H1 (cell line): ENCODE measurements around the gene KAT8. TPM values are rescaled to one million over a fixed set of nuclear protein-coding genes. Genes with fewer than 3 reads are reported as not detected.
A peak's percentile ranks its signal among the peaks of the same experiment; 100 is the strongest.

Source experiments
- CTCF ChIA-PET: fragments of 300-600 bp; sonication (Branson Sonifier 250); formaldehyde crosslinking; loops from one replicate; lab custom pipeline; 2021; ENCODE audit not compliant: partially characterized antibody; lab: Charles Lee
- POLR2A ChIA-PET: fragments of 300-600 bp; sonication (Branson Sonifier 250); formaldehyde crosslinking; loops from one replicate; lab custom pipeline; 2021; ENCODE audit warnings: inconsistent platforms; ENCODE audit not compliant: partially characterized antibody; lab: Charles Lee
- DNase-seq, 2 experiments: peaks; one replicate each; pipeline versions ENCODE4 v3.0.0 to v3.0.0-alpha.2; 2010 to 2022; ENCODE audit warnings: low spot score in 2 of 2, low read depth in 1 of 2, mixed read lengths in 1 of 2
- FAIRE-seq: peaks from 2 replicates; lab custom pipeline; 2011; peaks lifted over from hg19 to GRCh38; lab: Jason Lieb, UNC
- H2AFZ ChIP-seq: 2 replicates; pipeline ENCODE4 v1.8.1; 2012; ENCODE audit warnings: low read length, inconsistent platforms
- H2AK5ac ChIP-seq: 2 replicates; pipeline ENCODE4 v1.6.1; 2013; ENCODE audit warnings: low read depth, low read length
- H2BK120ac ChIP-seq: replicated peaks from 2 replicates; pipeline ENCODE3; 2013; ENCODE audit warnings: low read depth, low read length, inconsistent platforms
- H2BK12ac ChIP-seq: 2 replicates; pipeline ENCODE4 v1.6.1; 2013; ENCODE audit warnings: low read depth, low read length
- H2BK15ac ChIP-seq: 2 replicates; pipeline ENCODE4 v1.6.1; 2013; ENCODE audit warnings: low read length
- H2BK20ac ChIP-seq: 2 replicates; pipeline ENCODE4 v1.6.1; 2013; ENCODE audit warnings: low read length
- H2BK5ac ChIP-seq: 2 replicates; pipeline ENCODE4 v1.6.1; 2013; ENCODE audit warnings: low read depth, low read length
- H3K14ac ChIP-seq: 2 replicates; pipeline ENCODE4 v1.6.1; 2013; ENCODE audit warnings: inconsistent platforms; ENCODE audit not compliant: insufficient read length
- H3K18ac ChIP-seq: 2 replicates; pipeline ENCODE4 v1.6.1; 2013; ENCODE audit warnings: low read length; ENCODE audit errors: extremely low read depth
- H3K23ac ChIP-seq: 2 replicates; pipeline ENCODE4 v1.6.1; 2013; ENCODE audit warnings: inconsistent platforms; ENCODE audit not compliant: insufficient read length
- H3K23me2 ChIP-seq: 2 replicates; pipeline ENCODE4 v1.6.1; 2013; ENCODE audit warnings: low read depth, low read length
- H3K27ac ChIP-seq: 2 replicates; pipeline ENCODE4 v1.6.1; 2011; ENCODE audit warnings: low read depth, low read length, inconsistent platforms
- H3K27me3 ChIP-seq, 4 experiments: replicated peaks in 1 of 4; 1 replicate in 1 of 4; 2 replicates in 3 of 4; pipeline versions ENCODE4 v1.6.1 to v1.8.1; 2011 to 2013; ENCODE audit warnings: low read length in 3 of 4, mild to moderate bottlenecking in 3 of 4, inconsistent platforms in 2 of 4, mixed read lengths in 2 of 4, moderate library complexity in 1 of 4; ENCODE audit not compliant: control insufficient read depth in 3 of 4, insufficient read depth in 3 of 4; ENCODE audit errors: extremely low read depth in 1 of 4
- H3K36me3 ChIP-seq, 4 experiments: 2 replicates each; pipeline versions ENCODE4 v1.6.1 to v1.8.1; 2011 to 2013; ENCODE audit warnings: mild to moderate bottlenecking in 4 of 4, low read length in 3 of 4, moderate library complexity in 2 of 4, control low read depth in 1 of 4, inconsistent platforms in 1 of 4; ENCODE audit not compliant: insufficient read depth in 4 of 4, control insufficient read depth in 2 of 4
- H3K4ac ChIP-seq: replicated peaks from 2 replicates; pipeline ENCODE3; 2013; ENCODE audit warnings: low read length, low read depth, mixed read lengths, inconsistent platforms; ENCODE audit not compliant: insufficient read length
- H3K4me1 ChIP-seq, 4 experiments: replicated peaks in 1 of 4; 1 replicate in 1 of 4; 2 replicates in 3 of 4; pipeline versions ENCODE4 v1.6.1 to v1.8.1; 2011 to 2013; ENCODE audit warnings: low read length in 3 of 4, inconsistent platforms in 2 of 4, mixed read lengths in 1 of 4; ENCODE audit not compliant: insufficient read depth in 4 of 4, control insufficient read depth in 3 of 4
- H3K4me2 ChIP-seq, 2 experiments: 2 replicates each; pipeline versions ENCODE4 v1.6.1 to v1.8.1; 2011 to 2013; ENCODE audit warnings: low read depth in 2 of 2, low read length in 2 of 2, control low read depth in 1 of 2, inconsistent platforms in 1 of 2, mild to moderate bottlenecking in 1 of 2; ENCODE audit not compliant: insufficient read depth in 1 of 2
- H3K4me3 ChIP-seq, 4 experiments: fragments of 200-600, 300-600 bp in 1 of 4; sonication (generic), shearing (Covaris generic), sonication (Bioruptor Twin) in 1 of 4; 2 replicates each; pipeline versions ENCODE4 v1.5.1 to v1.8.1; 2011 to 2016; ENCODE audit warnings: low read length in 4 of 4, low read depth in 3 of 4, control low read depth in 2 of 4, inconsistent platforms in 2 of 4, mild to moderate bottlenecking in 2 of 4, mixed read lengths in 1 of 4, moderate library complexity in 1 of 4; ENCODE audit not compliant: insufficient read depth in 2 of 4; ENCODE audit errors: extremely low read depth in 1 of 4
- H3K56ac ChIP-seq: replicated peaks from 2 replicates; pipeline ENCODE3; 2013; ENCODE audit warnings: low read depth, mild to moderate bottlenecking, mixed read lengths, low read length, inconsistent platforms; ENCODE audit not compliant: insufficient read length
- H3K79me1 ChIP-seq: 2 replicates; pipeline ENCODE4 v1.6.1; 2013; ENCODE audit warnings: low read depth, low read length, control low read depth
- H3K79me2 ChIP-seq, 2 experiments: 2 replicates each; pipeline versions ENCODE4 v1.6.1 to v1.8.1; 2012 to 2013; ENCODE audit warnings: low read length in 2 of 2, mild to moderate bottlenecking in 2 of 2, inconsistent platforms in 1 of 2; ENCODE audit not compliant: insufficient read depth in 2 of 2, control insufficient read depth in 1 of 2
- H3K9ac ChIP-seq, 4 experiments: replicated peaks in 1 of 4; 1 replicate in 1 of 4; 2 replicates in 3 of 4; pipeline versions ENCODE4 v1.6.1 to v1.8.1; 2011 to 2013; ENCODE audit warnings: low read depth in 3 of 4, low read length in 3 of 4, control low read depth in 2 of 4, mild to moderate bottlenecking in 2 of 4, moderate library complexity in 2 of 4, inconsistent platforms in 1 of 4; ENCODE audit errors: extremely low read depth in 1 of 4
- H3K9me3 ChIP-seq, 2 experiments: 2 replicates each; pipeline versions ENCODE4 v1.6.1 to v1.8.1; 2012 to 2013; ENCODE audit warnings: mild to moderate bottlenecking in 2 of 2, moderate library complexity in 2 of 2, control low read depth in 1 of 2, inconsistent platforms in 1 of 2, low read depth in 1 of 2, low read length in 1 of 2, mixed read lengths in 1 of 2; ENCODE audit not compliant: insufficient read depth in 2 of 2
- H4K20me1 ChIP-seq, 2 experiments: replicated peaks in 1 of 2; 2 replicates each; pipeline versions ENCODE3 to v1.8.1; 2011 to 2013; ENCODE audit warnings: inconsistent platforms in 2 of 2, low read length in 2 of 2, mild to moderate bottlenecking in 1 of 2; ENCODE audit not compliant: insufficient read depth in 2 of 2, control insufficient read depth in 1 of 2
- H4K5ac ChIP-seq: 2 replicates; pipeline ENCODE4 v1.6.1; 2013; ENCODE audit warnings: low read length, low read depth, mixed read lengths, inconsistent platforms; ENCODE audit not compliant: insufficient read length
- H4K8ac ChIP-seq: 2 replicates; pipeline ENCODE4 v1.8.0; 2013; ENCODE audit warnings: mild to moderate bottlenecking, moderate library complexity, low read length, inconsistent platforms; ENCODE audit not compliant: insufficient read depth; ENCODE audit errors: extremely low read depth
- H4K91ac ChIP-seq: replicated peaks from 2 replicates; pipeline ENCODE3; 2013; ENCODE audit warnings: low read length, mixed read lengths, inconsistent platforms; ENCODE audit not compliant: insufficient read length
- BACH1 ChIP-seq: IDR thresholded peaks from 2 replicates; pipeline ENCODE4 v1.6.1; 2012; ENCODE audit warnings: low read length, improper control_type of control experiment
- CHD2 ChIP-seq: IDR thresholded peaks from 2 replicates; pipeline ENCODE4 v1.6.1; 2012; ENCODE audit warnings: low read length, improper control_type of control experiment
- HDAC2 ChIP-seq, 2 experiments: fragments of 300-600 bp in 1 of 2; sonication (generic) in 1 of 2; IDR thresholded peaks; 2 replicates each; pipeline ENCODE4 v1.6.1; 2011 to 2012; ENCODE audit warnings: low read depth in 2 of 2, low read length in 2 of 2, mild to moderate bottlenecking in 2 of 2, moderate library complexity in 2 of 2, borderline replicate concordance in 1 of 2, inconsistent platforms in 1 of 2
- HDAC6 ChIP-seq: IDR thresholded peaks from one replicate; pipeline ENCODE4 v1.7.1; 2012; ENCODE audit warnings: low read depth, mild to moderate bottlenecking, inconsistent platforms, low read length, moderate library complexity
- KDM1A ChIP-seq: fragments of 200-600, 300-600 bp; sonication (generic); IDR thresholded peaks from 2 replicates; pipeline ENCODE4 v1.7.1; 2016; ENCODE audit warnings: mild to moderate bottlenecking, low read length, borderline replicate concordance
- KDM4A ChIP-seq: IDR thresholded peaks from one replicate; pipeline ENCODE4 v1.7.1; 2012; ENCODE audit warnings: low read depth, mild to moderate bottlenecking, moderate library complexity, low read length, inconsistent platforms; ENCODE audit not compliant: severe bottlenecking
- PHF8 ChIP-seq: fragments of 200-600 bp; sonication (generic); conservative IDR thresholded peaks from 2 replicates; pipeline ENCODE4 v1.7.1; 2012; ENCODE audit warnings: low read depth, mild to moderate bottlenecking, inconsistent platforms, low read length, moderate library complexity
- RBBP5 ChIP-seq: IDR thresholded peaks from 2 replicates; pipeline ENCODE4 v1.7.1; 2012; ENCODE audit warnings: low read depth, mild to moderate bottlenecking, inconsistent platforms, low read length, moderate library complexity, borderline replicate concordance
- SIN3A ChIP-seq, 2 experiments: IDR thresholded peaks in 1 of 2; conservative IDR thresholded peaks in 1 of 2; 2 replicates each; pipeline ENCODE4 v1.6.1; 2011 to 2012; ENCODE audit warnings: low read length in 2 of 2, improper control_type of control experiment in 1 of 2, low read depth in 1 of 2, mild to moderate bottlenecking in 1 of 2
- WGBS, 2 experiments: shearing (Covaris generic) in 1 of 2; methylation state at CpG; one replicate each; pipeline versions ENCODE4 v1.1.6 to v1.1.7; 2013 to 2015; ENCODE audit warnings: low lambda C conversion rate in 2 of 2, mixed read lengths in 2 of 2, inconsistent platforms in 1 of 2, low coverage in 1 of 2, missing lambda C conversion rate in 1 of 2; ENCODE audit not compliant: insufficient replicate concordance in 2 of 2, insufficient coverage in 1 of 2, insufficient read length in 1 of 2; ENCODE audit errors: extremely low coverage in 1 of 2, missing lambda C conversion rate in 1 of 2; 5-methylcytosine and 5-hydroxymethylcytosine counted together
- polyA plus RNA-seq, 7 experiments: library from polyadenylated mRNA; depleted of rRNA in 3 of 7; stranded (reverse) in 5 of 7; unstranded in 2 of 7; fragments of >200 nt in 5 of 7; fragments of 200-250 nt in 2 of 7; gene quantifications; 1 replicate in 5 of 7; 2 replicates in 1 of 7; 4 replicates in 1 of 7; pipeline versions ENCODE4 v1.2.1 to v1.2.3, GENCODE V29; 2011 to 2013; ENCODE audit warnings: missing spikeins in 2 of 7, mixed read lengths in 2 of 7
- total RNA-seq: library from RNA; stranded (reverse); fragmentation: NEBNext Ultra II Directional; extraction: Animal tissue kit (Norgen Biotek cat#: 25700); gene quantifications from 2 replicates; pipeline ENCODE4 v1.2.1, GENCODE V29; 2021
- TF ChIP-seq, protein P1 (sequence below): IDR thresholded peaks from 2 replicates; pipeline ENCODE4 v1.6.1; 2011; ENCODE audit warnings: low read length, improper control_type of control experiment

Gene KAT8
- total and polyA plus RNA-seq, 2 of the 8 experiments (the other 6 are each of a cell fraction or from before 2014, with no cell fraction given), result 52.6 to 61.6 TPM

DNA sequence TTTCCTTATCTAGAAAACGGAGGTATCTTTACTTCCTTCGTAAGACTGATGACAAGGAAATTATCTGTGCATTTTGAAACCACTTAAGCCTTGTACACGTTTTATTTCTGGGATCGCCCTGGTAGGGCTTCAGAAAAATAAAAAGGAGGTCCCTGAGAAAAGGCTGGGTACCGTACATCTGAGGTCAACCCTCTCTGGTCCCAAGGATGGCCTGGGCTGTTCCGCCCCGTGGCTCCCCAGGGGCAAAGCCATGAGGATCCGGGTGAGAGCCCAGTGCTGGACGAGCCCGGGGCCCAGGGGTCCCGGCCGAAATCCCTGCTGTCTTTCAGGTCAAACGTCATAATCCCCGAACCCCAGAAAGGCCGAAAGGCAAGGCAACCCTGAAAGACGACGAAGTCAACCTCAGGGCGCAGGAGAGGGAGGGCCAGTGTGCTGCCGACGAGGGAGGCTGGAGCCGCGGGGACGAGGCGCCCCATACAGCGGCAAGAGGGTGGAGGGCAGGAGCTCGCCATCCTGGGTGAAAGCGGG is 61.8 kb downstream of the KAT8 start:
- FAIRE-seq, result no peak
- Histone ChIP-seq H2BK12ac (peak overlapping the region; percentile 90; the same call in 1 of the 2 replicates), H2BK5ac (peak overlapping the region; percentile 100), H4K8ac (peak overlapping the region; percentile 96; the same call in 1 of the 2 replicates), H3K18ac (peak overlapping the region; percentile 89), H3K23me2 (peaks cover 14% of the 10 kb centered on the region; the same call in 1 of the 2 replicates), H4K91ac (peak overlapping the region; percentile 83), H4K5ac (peak overlapping the region; percentile 79), H2BK120ac (peak overlapping the region; percentile 75), H3K4me1 (peaks cover 0 to 7% (median 2%) of the 10 kb centered on the region in 4 experiments; a peak in 5 of 7 replicates), H3K23ac (no peak overlapping the region), H2BK20ac (no peak overlapping the region), H4K20me1 (peaks cover 29 to 32% of the 10 kb centered on the region in 2 experiments), H3K4me2 (peak overlapping the region; percentile 92 to 93), H3K79me1 (peaks cover 8% of the 10 kb centered on the region), H3K27ac (peak overlapping the region; percentile 99), H3K14ac (peak overlapping the region; percentile 96), H3K4me3 (peak overlapping the region; percentile 69 to 96 (median 86)), H3K9ac (peak overlapping the region; percentile 36 to 99 (median 95)), H2BK15ac (peak overlapping the region; percentile 97; the same call in 1 of the 2 replicates), H3K56ac (peak overlapping the region; percentile 88), H3K9me3 (no peaks in the 10 kb centered on the region), H3K4ac (peak overlapping the region; percentile 99), H2AK5ac (peak overlapping the region; percentile 32; the same call in 1 of the 2 replicates), H3K36me3 (peaks cover 14 to 27% (median 21%) of the 10 kb centered on the region in 4 experiments), H2AFZ (no peak overlapping the region), H3K79me2 (peaks cover 37 to 48% of the 10 kb centered on the region in 2 experiments), H3K27me3 (no peaks in the 10 kb centered on the region)
- CTCF ChIA-PET, result no interaction called here
- POLR2A ChIA-PET, result interaction anchor here (0.5 to 6.5 kb wide), 49 partner anchors 7 to 535 kb away, joined by 3 to 272 read pairs (median 9); partner anchors contain the start of genes ARMC5, COX6A2, HSD3B7 and KAT8
- 7% methylated on average over 19 of the region's 27 CpGs; no CpG with 5 or more reads in 1 of the 2 experiments for WGBS, 2 experiments
- DNase-seq, result no peak
- TF ChIP-seq KDM1A (0 out of 2 replicates have a peak, but pooled peaks have one; percentile 31), SIN3A (conservative IDR thresholded peaks at IDR 0.05 in 1 of 2, IDR thresholded peaks at IDR 0.05 in 1 of 2; ENCODE audit: low read depth in 1 of 2, low read length in 2 of 2) (peak in 1 of 2 experiments; percentile 21; a peak in 1 of 4 replicates), RBBP5 (peak; percentile 34; the same call in 1 of the 2 replicates), CHD2 (no peak), PHF8 (peak; percentile 43), HDAC2 (IDR thresholded peaks at IDR 0.05; ENCODE audit: borderline replicate concordance in 1 of 2, low read depth in 2 of 2, low read length in 2 of 2) (0 out of 4 replicates have a peak, but pooled peaks have one; percentile 12 to 65), HDAC6 (no peak), BACH1 (peak; percentile 57; the same call in 1 of the 2 replicates), KDM4A (peak; percentile 16)
- TF ChIP-seq, protein P1, sequence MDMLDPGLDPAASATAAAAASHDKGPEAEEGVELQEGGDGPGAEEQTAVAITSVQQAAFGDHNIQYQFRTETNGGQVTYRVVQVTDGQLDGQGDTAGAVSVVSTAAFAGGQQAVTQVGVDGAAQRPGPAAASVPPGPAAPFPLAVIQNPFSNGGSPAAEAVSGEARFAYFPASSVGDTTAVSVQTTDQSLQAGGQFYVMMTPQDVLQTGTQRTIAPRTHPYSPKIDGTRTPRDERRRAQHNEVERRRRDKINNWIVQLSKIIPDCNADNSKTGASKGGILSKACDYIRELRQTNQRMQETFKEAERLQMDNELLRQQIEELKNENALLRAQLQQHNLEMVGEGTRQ, result no peak
